Liver (tissue), 2 donors: ENCODE results near the gene TBC1D1.

Experiments
- FOXA1 ChIP-seq: IDR thresholded peaks from 2 replicates; pipeline ENCODE4 v1.6.1; 2016; ENCODE audit warnings: antibody characterized with exemption
- TF ChIP-seq, protein P1 (sequence below): fragments of 150-350 bp; IDR thresholded peaks from 2 replicates; pipeline ENCODE4 v1.5.1; 2017; ENCODE audit warnings: improper control_type of control experiment, low read depth, low read length; ENCODE audit not compliant: missing input control
- donor health status: healthy.

DNA sequence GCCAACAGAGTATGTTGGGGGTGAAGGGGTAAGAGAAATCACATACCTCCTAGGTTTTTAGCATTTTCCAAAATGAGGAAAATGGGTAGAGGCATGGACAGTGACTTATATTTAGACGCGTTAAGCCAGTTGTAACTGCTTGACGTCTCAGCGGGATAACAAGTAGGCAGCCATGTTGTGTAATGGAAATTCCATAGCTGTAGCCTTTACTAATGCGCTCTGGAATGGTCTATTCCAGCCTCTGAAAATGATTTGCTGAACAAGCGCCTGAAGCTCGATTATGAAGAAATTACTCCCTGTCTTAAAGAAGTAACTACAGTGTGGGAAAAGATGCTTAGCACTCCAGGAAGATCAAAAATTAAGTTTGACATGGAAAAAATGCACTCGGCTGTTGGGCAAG, 204.8 kb downstream of the TBC1D1 start:
- TF ChIP-seq, protein P1, sequence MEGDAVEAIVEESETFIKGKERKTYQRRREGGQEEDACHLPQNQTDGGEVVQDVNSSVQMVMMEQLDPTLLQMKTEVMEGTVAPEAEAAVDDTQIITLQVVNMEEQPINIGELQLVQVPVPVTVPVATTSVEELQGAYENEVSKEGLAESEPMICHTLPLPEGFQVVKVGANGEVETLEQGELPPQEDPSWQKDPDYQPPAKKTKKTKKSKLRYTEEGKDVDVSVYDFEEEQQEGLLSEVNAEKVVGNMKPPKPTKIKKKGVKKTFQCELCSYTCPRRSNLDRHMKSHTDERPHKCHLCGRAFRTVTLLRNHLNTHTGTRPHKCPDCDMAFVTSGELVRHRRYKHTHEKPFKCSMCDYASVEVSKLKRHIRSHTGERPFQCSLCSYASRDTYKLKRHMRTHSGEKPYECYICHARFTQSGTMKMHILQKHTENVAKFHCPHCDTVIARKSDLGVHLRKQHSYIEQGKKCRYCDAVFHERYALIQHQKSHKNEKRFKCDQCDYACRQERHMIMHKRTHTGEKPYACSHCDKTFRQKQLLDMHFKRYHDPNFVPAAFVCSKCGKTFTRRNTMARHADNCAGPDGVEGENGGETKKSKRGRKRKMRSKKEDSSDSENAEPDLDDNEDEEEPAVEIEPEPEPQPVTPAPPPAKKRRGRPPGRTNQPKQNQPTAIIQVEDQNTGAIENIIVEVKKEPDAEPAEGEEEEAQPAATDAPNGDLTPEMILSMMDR: no peak
- TF ChIP-seq FOXA1: no peak
